NCI-H2171 (cell line): ENCODE results near the gene NUDT8.
A peak's percentile ranks its signal among the peaks of the same experiment; 100 is the strongest.

Experiments
- DNase-seq: peaks from one replicate; lab custom pipeline; 2025; lab: John Stamatoyannopoulos, UW

The NUDT8 gene, protein sequence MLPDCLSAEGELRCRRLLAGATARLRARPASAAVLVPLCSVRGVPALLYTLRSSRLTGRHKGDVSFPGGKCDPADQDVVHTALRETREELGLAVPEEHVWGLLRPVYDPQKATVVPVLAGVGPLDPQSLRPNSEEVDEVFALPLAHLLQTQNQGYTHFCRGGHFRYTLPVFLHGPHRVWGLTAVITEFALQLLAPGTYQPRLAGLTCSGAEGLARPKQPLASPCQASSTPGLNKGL

GRCh38 chr11:67629386-67630227 lies at the start of gene NUDT8:
Gene NUDT8 (minus strand): TSS chr11:67629937. CDS start chr11:67629911, 26 bp downstream.
- peak; percentile 77 for DNase-seq

DNA sequence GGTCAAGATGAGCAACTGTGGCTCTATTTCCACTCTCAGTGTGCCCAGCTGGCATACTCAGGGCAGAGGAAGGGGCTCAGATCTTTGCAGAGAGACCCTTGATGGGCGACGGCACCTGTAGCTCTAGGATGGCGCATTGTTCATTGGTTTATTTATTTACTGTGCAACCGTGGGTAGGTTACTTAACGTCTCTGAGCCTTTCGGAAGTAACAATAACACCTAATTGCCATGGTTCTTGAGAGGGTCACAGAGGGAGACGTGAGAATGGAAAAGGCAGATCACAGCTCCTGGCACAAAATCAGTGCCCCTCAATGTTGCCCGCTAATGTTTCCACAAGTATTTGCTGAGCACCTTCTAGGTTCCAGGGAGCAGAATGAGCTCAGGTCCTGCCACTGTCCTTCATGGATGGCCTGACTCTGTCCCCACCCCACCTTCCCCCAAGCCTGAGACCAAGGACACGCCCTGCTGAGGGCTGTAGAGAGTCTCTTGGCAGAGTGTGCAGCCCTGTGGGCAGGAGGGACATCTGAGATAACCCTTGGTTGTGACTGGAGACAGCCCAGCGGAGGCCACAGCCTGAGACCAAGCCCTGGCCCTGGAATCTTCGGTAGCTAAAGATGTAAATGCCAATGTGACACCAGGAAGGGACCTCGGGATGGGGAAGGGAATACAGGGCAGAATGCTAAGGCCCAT lies 45.5 kb upstream of the NUDT8 start:
- no peak for DNase-seq

DNA sequence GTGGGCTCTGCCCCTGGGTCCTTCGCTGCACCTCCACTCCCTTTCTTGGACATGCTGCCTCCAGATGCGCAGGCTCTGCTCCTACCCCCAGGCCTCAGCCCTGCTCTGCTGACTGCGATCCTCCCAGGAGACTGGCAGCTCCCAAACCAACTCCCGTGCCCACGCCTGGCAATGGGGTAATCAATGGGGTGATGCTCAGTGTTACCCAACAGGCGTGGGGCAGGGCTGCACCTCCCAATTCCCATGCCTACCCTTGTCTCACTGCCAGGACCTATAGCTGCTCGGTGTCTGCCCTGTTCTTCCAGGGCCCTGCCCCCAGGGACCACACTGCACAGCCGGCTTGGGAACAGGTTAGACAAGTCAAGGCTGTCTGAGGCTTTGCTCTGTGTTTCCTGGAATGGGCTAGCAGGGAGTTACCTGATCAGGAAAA lies 44.7 kb upstream of the NUDT8 start, which contains the start of gene ALDH3B2:
ALDH3B2 (minus strand) TSS at position 182 of the 430 bp plus-strand sequence. CDS start 7,688 bp downstream, outside the sequence.
- no peak for DNase-seq

DNA sequence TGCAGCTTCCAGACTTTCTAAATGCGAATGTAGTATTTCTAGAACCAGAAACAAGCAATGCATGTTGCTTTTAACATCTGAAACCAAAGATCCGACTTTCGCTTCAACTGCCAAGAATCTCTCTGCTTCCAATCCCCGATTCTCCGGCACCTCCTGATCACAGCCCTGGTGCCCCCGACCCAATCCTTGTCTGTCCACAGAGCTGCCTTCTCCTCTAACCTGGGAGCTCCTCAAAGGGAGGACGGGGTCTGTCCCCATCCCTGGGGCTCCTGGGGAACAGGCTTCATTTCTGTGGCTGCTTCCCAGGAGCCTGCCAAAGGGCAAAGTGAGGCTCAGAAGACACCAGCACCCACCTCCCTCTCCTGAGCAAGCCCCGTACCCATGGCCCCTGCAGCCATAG lies 44.2 kb upstream of the NUDT8 start:
- no peak for DNase-seq

- DNase-seq = no peak
Observed at GRCh38 chr11:67673358-67673757, 43.6 kb upstream of the NUDT8 start.

GRCh38 chr11:67671211-67671520 lies 41.4 kb upstream of the NUDT8 start:
- no peak for DNase-seq

GRCh38 chr11:67670316-67671210 lies 40.8 kb upstream of the NUDT8 start:
- no peak for DNase-seq

GRCh38 chr11:67668192-67668551 lies 38.4 kb upstream of the NUDT8 start:
- no peak for DNase-seq

- DNase-seq = no peak
Observed at GRCh38 chr11:67667490-67668191, 37.9 kb upstream of the NUDT8 start.

- DNase-seq = no peak
Observed at GRCh38 chr11:67666676-67667489, 37.1 kb upstream of the NUDT8 start.

DNA sequence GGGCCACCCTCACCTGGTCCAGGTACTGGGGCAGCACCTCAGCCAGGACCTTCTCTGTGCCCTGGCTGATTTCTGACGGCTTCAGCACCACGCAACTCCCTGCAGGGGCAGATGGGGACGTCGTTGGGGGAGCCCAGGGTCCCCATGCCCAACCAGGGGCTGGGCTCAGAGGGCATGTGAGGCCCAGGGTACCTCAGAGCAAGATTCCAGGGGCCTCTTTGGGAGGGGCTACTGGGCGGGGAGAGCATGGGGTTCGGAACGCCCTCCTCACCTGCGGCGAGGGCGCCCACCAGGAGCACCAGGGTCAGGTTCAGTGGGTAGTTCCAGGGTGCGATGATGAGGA lies 36.5 kb upstream of the NUDT8 start:
- no peak for DNase-seq

DNA sequence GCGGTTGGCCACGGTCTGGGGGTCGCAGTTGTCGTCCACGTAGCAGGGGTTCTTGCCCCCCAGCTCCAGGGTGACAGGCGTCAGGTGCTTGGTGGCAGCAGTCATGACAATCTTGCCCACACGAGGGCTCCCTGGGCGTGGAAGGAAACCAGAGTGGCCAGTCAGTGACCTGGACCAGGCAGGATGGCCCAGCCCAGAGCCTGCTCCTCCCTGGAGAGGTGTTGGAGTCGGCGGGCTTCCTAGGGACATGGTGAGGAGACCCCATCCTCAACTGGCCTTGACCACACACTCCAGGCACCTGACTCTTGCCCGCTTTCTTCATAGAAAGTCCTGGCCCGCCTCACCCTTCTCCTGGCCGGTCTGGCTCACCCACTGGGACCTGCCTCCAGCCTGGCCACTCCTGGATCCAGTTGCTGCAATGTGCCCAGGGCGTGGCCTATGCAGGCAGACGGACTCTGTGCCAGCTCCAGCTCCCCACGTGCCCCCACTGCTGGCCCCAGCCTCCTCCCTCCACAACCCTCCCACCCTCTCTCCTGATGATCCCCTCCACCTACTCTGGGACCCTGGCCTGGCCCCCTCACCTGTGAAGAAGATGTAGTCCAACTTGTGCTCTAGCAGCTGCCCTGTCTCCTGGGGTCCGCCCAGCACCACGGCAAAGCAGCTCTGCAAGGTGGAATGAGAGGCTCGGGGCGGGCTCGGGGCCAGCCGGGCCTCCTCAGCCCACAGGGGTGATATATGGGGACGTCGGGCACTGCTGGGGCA lies 36.0 kb upstream of the NUDT8 start:
- no peak for DNase-seq

DNA sequence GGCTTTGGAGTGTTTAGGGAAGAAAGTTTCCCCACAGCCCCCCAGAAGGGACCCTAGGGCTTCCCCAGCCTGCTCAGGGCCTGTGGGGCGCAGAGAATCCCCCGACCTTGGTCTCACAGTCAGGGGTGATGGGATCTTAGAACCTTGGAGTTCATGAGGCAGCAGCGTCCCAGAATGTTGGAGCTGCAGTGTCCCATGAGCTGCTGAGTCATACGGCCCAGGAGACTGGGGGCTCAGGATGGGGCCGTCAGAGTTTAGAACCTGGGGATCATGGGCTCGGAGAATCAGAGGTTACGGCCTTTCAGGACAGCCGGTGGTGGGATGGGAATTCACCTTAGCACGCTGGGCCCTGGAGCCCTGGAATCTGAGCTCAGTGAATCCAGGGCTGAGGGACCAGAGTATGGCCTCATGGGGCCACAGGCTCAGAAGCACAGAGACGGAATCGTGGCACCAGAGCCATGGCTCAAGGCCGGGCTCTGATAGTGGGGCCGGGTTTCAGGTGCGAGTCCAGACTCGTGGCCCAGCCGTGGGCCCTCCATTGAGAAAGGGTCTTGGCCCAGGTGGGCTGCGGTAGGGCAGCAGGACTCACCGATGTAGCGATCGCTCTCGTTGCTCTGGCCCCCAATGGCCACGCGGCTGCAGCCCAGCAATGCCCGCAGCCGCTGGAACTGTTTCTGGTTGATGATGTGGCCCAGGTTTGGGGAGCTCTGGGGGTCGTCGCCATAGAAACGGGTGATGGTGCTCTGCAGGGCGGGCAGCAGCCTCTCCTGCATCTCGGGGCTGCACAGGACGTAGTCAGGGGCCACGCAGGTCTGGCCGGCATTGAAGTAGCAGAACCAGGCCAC lies 35.2 kb upstream of the NUDT8 start:
- DNase-seq = no peak

- no peak for DNase-seq
Observed at GRCh38 chr11:67664213-67664585, 34.5 kb upstream of the NUDT8 start.

DNA sequence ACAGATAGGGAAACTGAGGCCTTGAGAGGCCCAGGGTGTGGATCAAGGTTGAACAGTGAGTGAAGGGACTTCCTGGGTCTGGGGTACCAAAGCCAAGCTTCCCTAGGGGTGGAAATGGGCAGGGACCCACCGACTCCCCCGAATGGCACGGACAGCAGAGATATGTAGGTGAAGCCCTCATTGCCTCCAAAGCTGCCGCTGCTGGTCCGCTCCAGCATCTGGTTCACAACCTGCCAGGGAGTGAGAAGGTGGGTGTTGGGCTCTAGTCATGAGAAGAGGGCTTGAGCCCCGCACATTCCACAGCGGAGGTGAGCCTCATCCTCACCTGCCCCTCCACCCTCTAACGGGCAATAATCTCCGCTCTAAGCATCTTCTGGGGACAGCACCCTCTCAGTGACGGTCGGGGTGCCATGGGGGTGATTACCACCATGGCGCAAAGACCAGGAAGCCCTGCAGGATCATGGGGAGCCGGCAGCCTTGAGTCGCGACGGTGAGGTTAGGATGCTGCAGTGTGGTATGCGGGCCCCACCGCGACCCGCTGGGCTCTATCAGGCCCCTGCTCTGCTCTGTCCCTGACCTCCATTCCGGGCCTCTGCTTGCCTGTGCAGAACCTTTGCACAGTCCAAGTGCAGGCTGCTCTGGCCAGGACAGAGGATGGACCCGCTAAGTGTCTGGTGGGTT lies 33.9 kb upstream of the NUDT8 start:
- DNase-seq = no peak

- DNase-seq = no peak
Observed at GRCh38 chr11:67662835-67663531, 33.2 kb upstream of the NUDT8 start.

DNA sequence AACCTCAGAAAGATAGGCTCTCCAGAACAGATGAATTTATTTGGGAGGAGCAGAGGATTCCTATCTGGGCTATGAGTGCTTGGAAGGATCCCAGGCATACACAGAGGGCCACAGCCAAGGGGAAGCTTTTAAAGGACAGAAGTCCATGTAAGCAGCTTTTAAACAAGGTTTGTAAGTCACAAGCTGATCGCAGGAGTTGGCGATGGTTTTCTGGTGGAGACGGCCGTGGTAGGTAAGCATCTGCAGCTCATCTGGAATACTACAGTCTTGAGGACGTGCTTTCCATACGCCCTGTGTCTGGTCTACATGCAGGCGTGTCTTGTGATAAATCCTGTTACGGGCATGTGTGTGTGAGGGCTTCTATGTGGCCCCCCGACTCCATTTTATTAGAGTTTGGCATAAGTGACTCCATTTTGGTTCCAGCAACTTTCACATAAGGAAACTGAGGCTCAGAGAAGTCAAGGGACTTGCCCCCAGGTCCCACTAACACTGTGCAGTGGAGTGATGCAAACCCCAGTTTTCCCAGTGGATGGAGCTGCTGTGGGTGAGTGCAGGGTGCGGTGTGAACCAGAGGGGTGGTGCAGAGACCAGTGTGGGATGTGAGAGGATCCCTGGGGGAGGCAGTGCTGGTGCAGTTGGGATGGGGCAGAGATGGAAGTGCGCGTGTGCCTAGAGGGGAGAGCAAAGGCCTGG lies 32.6 kb upstream of the NUDT8 start:
- no peak for DNase-seq
